Hepatocyte (in vitro differentiated cells): ENCODE results near the gene ENDOD1. TPM values are rescaled to one million over a fixed set of nuclear protein-coding genes. Genes with fewer than 3 reads are reported as not detected.

Experiments
- DNase-seq: peaks from one replicate; pipeline ENCODE4 v3.0.0-alpha.2; 2016; ENCODE audit warnings: low spot score
- H2AFZ ChIP-seq: fragments of 200-600 bp; sonication (generic); 2 replicates; pipeline ENCODE4 v1.6.0; 2016; ENCODE audit warnings: antibody characterized with exemption, mild to moderate bottlenecking
- H3K27ac ChIP-seq: fragments of 200-600 bp; sonication (generic); 2 replicates; pipeline ENCODE4 v1.5.1; 2016; ENCODE audit warnings: mild to moderate bottlenecking
- H3K27me3 ChIP-seq: fragments of 200-600 bp; sonication (generic); 2 replicates; pipeline ENCODE4 v1.6.1; 2016
- H3K36me3 ChIP-seq: fragments of 200-600 bp; sonication (generic); replicated peaks from 2 replicates; pipeline ENCODE4 v1.5.1; 2016; ENCODE audit warnings: low read depth; ENCODE audit not compliant: insufficient read depth
- H3K4me1 ChIP-seq: fragments of 200-600 bp; sonication (generic); 2 replicates; pipeline ENCODE4 v1.5.1; 2016; ENCODE audit warnings: mild to moderate bottlenecking, moderate library complexity; ENCODE audit not compliant: insufficient read depth
- H3K4me2 ChIP-seq: fragments of 200-600 bp; sonication (generic); 2 replicates; pipeline ENCODE4 v1.6.0; 2016
- H3K4me3 ChIP-seq: fragments of 200-600 bp; sonication (generic); 2 replicates; pipeline ENCODE4 v1.5.1; 2016; ENCODE audit warnings: mild to moderate bottlenecking
- H3K79me2 ChIP-seq: fragments of 200-600 bp; sonication (generic); 2 replicates; pipeline ENCODE4 v1.6.0; 2017; ENCODE audit warnings: mild to moderate bottlenecking
- H3K9me2 ChIP-seq: fragments of 200-600 bp; sonication (generic); replicated peaks from 2 replicates; pipeline ENCODE4 v1.6.0; 2017; ENCODE audit warnings: mild to moderate bottlenecking; ENCODE audit not compliant: insufficient read depth
- H3K9me3 ChIP-seq: fragments of 200-600 bp; sonication (generic); 2 replicates; pipeline ENCODE4 v1.5.1; 2016; ENCODE audit warnings: low read depth, mild to moderate bottlenecking
- H4K20me1 ChIP-seq: fragments of 200-600 bp; sonication (generic); 2 replicates; pipeline ENCODE4 v1.6.0; 2016; ENCODE audit warnings: mild to moderate bottlenecking; ENCODE audit not compliant: insufficient read depth, poor library complexity, severe bottlenecking
- EZH2 ChIP-seq: fragments of 200-600 bp; sonication (generic); IDR thresholded peaks from 2 replicates; pipeline ENCODE4 v1.6.1; 2016; ENCODE audit warnings: antibody characterized with exemption, mild to moderate bottlenecking, borderline replicate concordance
- EZH2phosphoT487 ChIP-seq: fragments of 200-600 bp; sonication (generic); IDR thresholded peaks from one replicate; pipeline ENCODE4 v1.6.1; 2018; ENCODE audit warnings: antibody characterized with exemption, mild to moderate bottlenecking, low read depth, moderate library complexity; ENCODE audit not compliant: unreplicated experiment, severe bottlenecking
- WGBS: methylation state at CpG from one replicate; pipeline ENCODE4 v1.1.6; 2016; ENCODE audit warnings: low lambda C conversion rate; ENCODE audit errors: missing lambda C conversion rate; 5-methylcytosine and 5-hydroxymethylcytosine counted together
- polyA plus RNA-seq: library from polyadenylated mRNA; unstranded; fragments of >200 nt; fragmentation: Nextera tagmentation; extraction: Ambion mirVana; gene quantifications from 2 replicates; pipeline ENCODE4 v1.2.1, GENCODE V29; 2016
- total RNA-seq: library from RNA; depleted of rRNA; stranded (reverse); fragments of >200 nt; gene quantifications from 2 replicates; pipeline ENCODE4 v1.2.3, GENCODE V29; 2014
- TF ChIP-seq, protein P1 (sequence below): fragments of 200-600 bp; sonication (generic); IDR thresholded peaks from 2 replicates; pipeline ENCODE4 v1.5.1; 2016; ENCODE audit warnings: antibody characterized with exemption, mild to moderate bottlenecking; ENCODE audit not compliant: poor library complexity

ENDOD1 gene
- total and polyA plus RNA-seq, 2 experiments from 2014 or later, result 10.4 to 26.6 TPM

DNA sequence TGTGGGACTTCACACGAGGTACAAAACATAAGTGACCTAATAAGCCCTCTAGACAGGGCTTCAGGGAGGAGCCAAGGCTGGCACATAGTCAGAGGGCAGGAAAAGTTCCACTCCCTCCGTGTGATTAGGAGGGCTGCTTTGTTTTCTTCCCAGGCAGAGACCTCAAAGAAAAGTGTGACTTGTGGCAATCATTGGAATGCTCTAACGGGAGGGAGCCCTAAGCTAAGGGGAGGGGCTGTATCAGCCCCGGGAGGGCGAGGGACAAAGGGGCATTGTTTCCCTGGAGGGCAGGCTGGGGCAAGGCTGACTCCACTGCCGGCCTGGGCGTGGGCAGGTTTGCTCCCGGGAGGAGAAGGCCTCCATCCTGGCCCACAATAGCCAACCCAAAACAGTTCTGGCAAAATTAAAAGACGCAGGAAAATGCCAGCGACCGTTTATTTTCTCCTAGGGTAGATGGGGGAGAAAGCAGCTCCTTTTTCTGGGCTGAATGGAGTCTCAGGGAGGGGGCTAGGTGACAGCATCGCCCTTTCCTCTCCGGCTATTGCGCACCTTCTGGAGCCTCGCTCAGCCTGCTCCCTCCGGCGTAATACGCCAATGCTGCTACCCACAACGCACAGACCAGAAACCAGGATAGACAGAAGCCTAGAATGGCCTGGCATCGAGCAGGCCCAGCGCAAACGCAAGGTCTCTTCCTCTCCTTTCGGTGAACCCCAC lies 60.2 kb downstream of the ENDOD1 start:
- Histone ChIP-seq H3K9me3 (no peaks in the 10 kb centered on the region), H3K4me1 (peaks cover 30% of the 10 kb centered on the region), H3K79me2 (no peaks in the 10 kb centered on the region), H3K4me3 (peak overlapping the region; percentile 35), H4K20me1 (no peaks in the 10 kb centered on the region), H3K9me2 (no peaks in the 10 kb centered on the region), H3K27me3 (no peaks in the 10 kb centered on the region), H3K27ac (peak overlapping the region; percentile 89), H2AFZ (peak overlapping the region; percentile 83), H3K4me2 (peak overlapping the region; percentile 82), H3K36me3 (no peaks in the 10 kb centered on the region)
- 37% methylated on average over 23 of the region's 23 CpGs for WGBS
- DNase-seq, result peak; percentile 58
- TF ChIP-seq EZH2 (no peak), EZH2phosphoT487 (no peak)
- TF ChIP-seq, protein P1, sequence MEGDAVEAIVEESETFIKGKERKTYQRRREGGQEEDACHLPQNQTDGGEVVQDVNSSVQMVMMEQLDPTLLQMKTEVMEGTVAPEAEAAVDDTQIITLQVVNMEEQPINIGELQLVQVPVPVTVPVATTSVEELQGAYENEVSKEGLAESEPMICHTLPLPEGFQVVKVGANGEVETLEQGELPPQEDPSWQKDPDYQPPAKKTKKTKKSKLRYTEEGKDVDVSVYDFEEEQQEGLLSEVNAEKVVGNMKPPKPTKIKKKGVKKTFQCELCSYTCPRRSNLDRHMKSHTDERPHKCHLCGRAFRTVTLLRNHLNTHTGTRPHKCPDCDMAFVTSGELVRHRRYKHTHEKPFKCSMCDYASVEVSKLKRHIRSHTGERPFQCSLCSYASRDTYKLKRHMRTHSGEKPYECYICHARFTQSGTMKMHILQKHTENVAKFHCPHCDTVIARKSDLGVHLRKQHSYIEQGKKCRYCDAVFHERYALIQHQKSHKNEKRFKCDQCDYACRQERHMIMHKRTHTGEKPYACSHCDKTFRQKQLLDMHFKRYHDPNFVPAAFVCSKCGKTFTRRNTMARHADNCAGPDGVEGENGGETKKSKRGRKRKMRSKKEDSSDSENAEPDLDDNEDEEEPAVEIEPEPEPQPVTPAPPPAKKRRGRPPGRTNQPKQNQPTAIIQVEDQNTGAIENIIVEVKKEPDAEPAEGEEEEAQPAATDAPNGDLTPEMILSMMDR, result no peak

DNA sequence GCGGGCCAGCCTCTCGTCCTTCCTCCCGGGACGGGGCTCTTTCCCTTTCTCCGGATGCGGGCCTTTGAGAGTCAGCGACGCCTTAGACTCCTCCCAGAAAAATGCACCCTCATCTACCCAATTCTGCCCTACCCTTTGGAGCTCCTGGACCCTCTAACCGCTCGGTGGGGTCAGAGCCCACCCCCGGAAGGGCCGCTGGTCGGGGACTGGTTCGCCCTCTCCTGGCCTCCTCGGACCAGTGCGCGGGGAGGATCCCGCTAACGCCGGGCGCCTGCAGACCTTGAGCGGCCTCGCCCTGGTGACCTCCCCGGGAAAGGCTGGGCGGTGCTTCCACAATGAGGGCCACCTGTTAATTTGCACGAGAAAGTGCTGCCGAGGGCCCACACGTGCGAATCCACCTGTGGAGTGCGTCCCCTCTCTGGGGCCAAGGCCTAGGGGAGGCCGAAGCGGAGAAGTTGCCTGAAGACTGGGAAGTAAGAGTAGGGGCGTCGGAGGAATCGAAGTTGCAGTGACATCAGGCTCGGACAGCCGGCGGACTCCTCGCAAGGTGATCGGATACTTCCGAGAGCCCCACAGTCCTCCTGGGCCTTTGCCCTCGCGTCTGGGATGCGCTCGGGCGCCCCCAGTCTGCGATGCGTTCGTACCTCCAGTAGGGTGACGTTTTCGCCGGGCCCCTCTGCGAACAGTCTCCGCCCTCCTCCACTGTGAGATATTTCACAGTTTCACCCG lies 61.5 kb downstream of the ENDOD1 start:
- Histone ChIP-seq H3K4me2 (peak overlapping the region; percentile 82), H3K27ac (peak overlapping the region; percentile 89), H2AFZ (peak overlapping the region; percentile 83), H3K36me3 (no peaks in the 10 kb centered on the region), H3K4me1 (peaks cover 30% of the 10 kb centered on the region), H3K4me3 (peak overlapping the region; percentile 35), H3K27me3 (no peaks in the 10 kb centered on the region), H4K20me1 (no peaks in the 10 kb centered on the region), H3K9me2 (no peaks in the 10 kb centered on the region), H3K79me2 (no peaks in the 10 kb centered on the region), H3K9me3 (no peaks in the 10 kb centered on the region)
- 4% methylated on average over 55 of the region's 55 CpGs for WGBS
- peak; percentile 96 for DNase-seq
- TF ChIP-seq EZH2 (no peak), EZH2phosphoT487 (no peak)
- TF ChIP-seq, protein P1, result peak; percentile 87

DNA sequence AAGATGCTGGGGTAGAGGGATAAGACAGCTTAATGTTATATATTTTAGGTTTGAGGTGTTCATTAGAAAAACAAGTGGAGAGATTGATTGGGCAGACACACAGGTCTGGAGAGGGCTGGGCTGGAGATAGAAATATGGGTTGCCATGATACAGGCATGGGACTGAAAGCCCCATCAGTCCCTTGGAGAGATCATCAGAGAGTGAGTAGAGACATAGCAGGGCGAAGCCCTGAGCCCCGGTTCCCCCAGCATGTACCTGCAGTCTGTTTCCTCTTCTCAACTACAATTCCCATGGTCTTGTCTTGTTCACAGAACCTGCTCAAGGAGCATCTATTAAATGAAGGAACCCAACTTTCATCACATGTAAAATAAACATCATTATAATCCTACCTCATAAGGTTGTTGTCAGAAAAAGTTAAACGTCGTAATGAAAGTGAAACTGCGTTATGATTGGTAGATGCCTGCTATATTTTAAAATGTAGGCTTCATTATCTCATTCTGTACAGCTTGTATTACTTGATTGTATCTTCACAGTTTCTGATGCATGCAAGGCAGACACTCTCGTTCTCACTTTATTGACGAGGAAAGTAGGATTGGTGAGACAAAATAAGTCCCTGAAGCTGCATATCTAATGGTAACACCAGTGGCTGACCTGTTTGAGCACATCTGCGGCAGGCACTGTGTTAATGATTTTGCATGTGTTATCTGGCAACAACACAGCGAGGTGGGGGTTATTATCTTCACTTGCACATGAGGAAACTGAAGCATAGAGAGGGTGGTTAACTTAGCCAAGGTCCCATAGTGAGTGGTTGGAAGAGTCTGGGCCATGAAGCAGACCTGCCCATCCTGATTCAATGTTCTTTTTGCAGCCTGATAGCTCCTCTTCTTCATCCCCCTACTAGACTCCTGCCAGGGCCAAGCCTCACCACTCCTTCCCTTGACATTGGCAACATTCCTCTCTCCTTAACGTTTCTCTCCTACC lies 63.5 kb downstream of the ENDOD1 start:
- 82% methylated on average over 10 of the region's 10 CpGs for WGBS
- no peak overlapping the region for H2AFZ ChIP-seq
- DNase-seq, result no peak

More for the DNA sequence above, 63.5 kb downstream of the ENDOD1 start:
- H3K4me1 ChIP-seq, result peaks cover 23% of the 10 kb centered on the region
- no peaks in the 10 kb centered on the region for H3K27me3 ChIP-seq
- H3K79me2 ChIP-seq, result no peaks in the 10 kb centered on the region
- no peaks in the 10 kb centered on the region for H3K9me2 ChIP-seq
- no peaks in the 10 kb centered on the region for H4K20me1 ChIP-seq
- TF ChIP-seq, protein P1, result no peak
- TF ChIP-seq EZH2 (no peak), EZH2phosphoT487 (no peak)
- H3K27ac ChIP-seq, result no peak overlapping the region
- H3K4me2 ChIP-seq, result no peak overlapping the region
- no peak overlapping the region for H3K4me3 ChIP-seq
- H3K36me3 ChIP-seq, result no peaks in the 10 kb centered on the region
- H3K9me3 ChIP-seq, result no peaks in the 10 kb centered on the region
